DND-41 (cell line): ENCODE measurements around the gene KSR1.

ENCODE experiments used
- CTCF ChIP-seq: IDR thresholded peaks from 2 replicates; pipeline ENCODE4 v1.5.1; 2012; ENCODE audit warnings: borderline replicate concordance, low read length, moderate library complexity, mild to moderate bottlenecking; ENCODE audit not compliant: poor library complexity, severe bottlenecking; ENCODE audit errors: extremely low read depth
- EZH2 ChIP-seq: IDR thresholded peaks from 3 replicates; pipeline ENCODE4 v1.6.1; 2012; ENCODE audit warnings: borderline replicate concordance, low read depth, mild to moderate bottlenecking, moderate library complexity, low read length, inconsistent platforms; ENCODE audit not compliant: severe bottlenecking

GRCh38 chr17:27469256-27469655 is 13.0 kb downstream of the KSR1 start:
- TF ChIP-seq CTCF (no peak), EZH2 (no peak)
